Parathyroid adenoma (tissue), 2 donors: ENCODE results near the gene PAMR1.

Source experiments
- H2AFZ ChIP-seq: fragments of 300-600 bp; sonication (generic); one replicate; pipeline ENCODE4 v1.7.0; 2017; ENCODE audit warnings: antibody characterized with exemption, mild to moderate bottlenecking
- H3K27ac ChIP-seq: fragments of 300-600 bp; sonication (generic); one replicate; pipeline ENCODE4 v1.7.0; 2017
- H3K27me3 ChIP-seq: fragments of 300-600 bp; sonication (generic); one replicate; pipeline ENCODE4 v1.7.0; 2017; ENCODE audit warnings: low read length; ENCODE audit not compliant: control insufficient read depth, insufficient read depth
- H3K36me3 ChIP-seq: fragments of 300-600 bp; sonication (generic); one replicate; pipeline ENCODE4 v1.7.0; 2017; ENCODE audit warnings: low read length; ENCODE audit not compliant: control insufficient read depth, insufficient read depth
- H3K4me1 ChIP-seq: fragments of 300-600 bp; sonication (generic); one replicate; pipeline ENCODE4 v1.7.0; 2017; ENCODE audit warnings: control low read depth
- H3K4me2 ChIP-seq: fragments of 300-600 bp; sonication (generic); one replicate; pipeline ENCODE4 v1.7.0; 2017; ENCODE audit warnings: low read length
- H3K4me3 ChIP-seq: fragments of 300-600 bp; sonication (generic); one replicate; pipeline ENCODE4 v1.7.0; 2017; ENCODE audit warnings: low read depth, low read length
- H3K79me2 ChIP-seq: fragments of 300-600 bp; sonication (generic); one replicate; pipeline ENCODE4 v1.7.0; 2017; ENCODE audit warnings: control low read depth
- H3K9ac ChIP-seq: fragments of 300-600 bp; sonication (generic); one replicate; pipeline ENCODE4 v1.7.0; 2017; ENCODE audit warnings: mild to moderate bottlenecking
- H3K9me3 ChIP-seq: fragments of 300-600 bp; sonication (generic); one replicate; pipeline ENCODE4 v1.7.0; 2017; ENCODE audit warnings: low read length; ENCODE audit not compliant: control insufficient read depth
- TF ChIP-seq, protein P1 (sequence below): fragments of 300-600 bp; sonication (generic); IDR thresholded peaks from one replicate; pipeline ENCODE4 v1.7.0; 2017; ENCODE audit warnings: antibody characterized with exemption, mild to moderate bottlenecking
- donor health status: primary hyperparathyroidism.

Gene PAMR1

DNA sequence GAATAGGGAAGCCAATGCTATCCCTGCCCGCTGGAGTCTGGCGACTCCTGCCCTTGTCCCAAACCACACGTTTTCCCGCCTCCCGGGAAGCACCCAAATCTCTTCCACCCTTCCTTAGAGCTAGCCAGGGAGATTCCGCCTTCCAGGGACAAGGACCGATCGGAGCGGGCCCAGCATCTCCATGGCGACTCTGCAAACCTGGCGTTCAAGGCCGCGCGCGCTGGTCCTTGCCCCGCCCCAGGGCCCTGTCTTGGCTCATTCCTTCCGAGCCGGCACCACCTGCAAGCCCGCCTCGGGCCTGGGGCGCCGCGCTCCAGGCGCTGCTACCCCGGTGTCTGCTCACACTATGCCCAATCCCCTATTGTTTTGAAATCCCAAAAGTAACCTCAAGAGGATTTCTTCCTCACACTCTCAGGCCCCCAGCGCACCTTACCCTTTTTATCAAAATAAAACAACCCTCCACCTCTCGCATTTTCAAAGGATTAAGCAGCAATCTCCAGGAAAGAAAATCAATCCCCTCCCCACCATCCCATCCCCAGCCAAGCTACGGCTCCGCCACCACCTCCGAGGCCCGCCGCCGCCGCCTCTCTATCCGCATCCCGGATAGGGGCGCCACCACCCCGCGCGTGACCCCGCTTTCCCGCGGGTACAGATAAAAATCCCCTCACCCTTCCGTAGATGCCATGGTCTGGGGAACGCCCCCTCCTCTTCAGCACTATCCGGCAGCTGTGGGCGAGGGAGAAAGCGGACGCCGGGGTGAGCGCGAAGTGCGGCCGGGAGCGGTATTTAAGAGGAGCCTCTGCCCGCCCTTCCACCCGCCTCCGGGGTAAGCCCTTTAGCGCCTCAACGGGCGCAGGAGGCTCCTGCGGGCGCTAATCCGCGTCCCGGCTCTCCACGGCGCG lies 106.9 kb downstream of the PAMR1 start:
- Histone ChIP-seq H3K27ac (no peak overlapping the region), H3K4me1 (no peaks in the 10 kb centered on the region), H3K9me3 (no peaks in the 10 kb centered on the region), H3K36me3 (no peaks in the 10 kb centered on the region), H3K9ac (no peak overlapping the region), H3K79me2 (no peaks in the 10 kb centered on the region), H3K27me3 (no peaks in the 10 kb centered on the region), H3K4me2 (peak overlapping the region; percentile 31), H2AFZ (peak overlapping the region; percentile 11), H3K4me3 (no peak overlapping the region)
- TF ChIP-seq, protein P1, sequence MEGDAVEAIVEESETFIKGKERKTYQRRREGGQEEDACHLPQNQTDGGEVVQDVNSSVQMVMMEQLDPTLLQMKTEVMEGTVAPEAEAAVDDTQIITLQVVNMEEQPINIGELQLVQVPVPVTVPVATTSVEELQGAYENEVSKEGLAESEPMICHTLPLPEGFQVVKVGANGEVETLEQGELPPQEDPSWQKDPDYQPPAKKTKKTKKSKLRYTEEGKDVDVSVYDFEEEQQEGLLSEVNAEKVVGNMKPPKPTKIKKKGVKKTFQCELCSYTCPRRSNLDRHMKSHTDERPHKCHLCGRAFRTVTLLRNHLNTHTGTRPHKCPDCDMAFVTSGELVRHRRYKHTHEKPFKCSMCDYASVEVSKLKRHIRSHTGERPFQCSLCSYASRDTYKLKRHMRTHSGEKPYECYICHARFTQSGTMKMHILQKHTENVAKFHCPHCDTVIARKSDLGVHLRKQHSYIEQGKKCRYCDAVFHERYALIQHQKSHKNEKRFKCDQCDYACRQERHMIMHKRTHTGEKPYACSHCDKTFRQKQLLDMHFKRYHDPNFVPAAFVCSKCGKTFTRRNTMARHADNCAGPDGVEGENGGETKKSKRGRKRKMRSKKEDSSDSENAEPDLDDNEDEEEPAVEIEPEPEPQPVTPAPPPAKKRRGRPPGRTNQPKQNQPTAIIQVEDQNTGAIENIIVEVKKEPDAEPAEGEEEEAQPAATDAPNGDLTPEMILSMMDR = no peak

GRCh38 chr11:35415487-35415886 lies 109.9 kb downstream of the PAMR1 start:
- Histone ChIP-seq H3K27ac (no peak overlapping the region), H3K9me3 (no peaks in the 10 kb centered on the region), H3K4me3 (no peak overlapping the region), H2AFZ (no peak overlapping the region), H3K9ac (no peak overlapping the region), H3K79me2 (no peaks in the 10 kb centered on the region), H3K4me2 (no peak overlapping the region), H3K27me3 (no peaks in the 10 kb centered on the region), H3K36me3 (no peaks in the 10 kb centered on the region), H3K4me1 (no peaks in the 10 kb centered on the region)
- TF ChIP-seq, protein P1 = no peak

DNA sequence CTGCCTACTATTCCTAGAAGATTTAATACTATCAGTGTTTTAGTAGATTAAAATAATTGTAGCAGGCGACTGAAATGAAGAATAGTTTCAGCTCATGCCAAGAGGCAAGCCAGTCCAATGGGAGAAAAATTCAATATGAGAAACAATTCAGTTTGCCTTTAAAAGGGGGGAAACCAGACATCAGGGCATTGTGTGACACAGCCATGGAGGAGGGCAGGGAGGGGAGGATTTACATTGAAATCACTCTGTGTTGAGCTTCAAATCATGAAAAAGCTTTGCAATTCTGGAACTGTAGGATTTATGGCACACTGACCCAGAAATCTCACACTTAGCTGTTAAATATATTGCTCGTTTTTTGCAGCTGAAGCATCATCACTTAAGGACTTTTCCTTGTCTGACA lies 110.6 kb downstream of the PAMR1 start:
- H3K4me2 ChIP-seq = no peak overlapping the region
- H3K27ac ChIP-seq = no peak overlapping the region
- no peaks in the 10 kb centered on the region for H3K27me3 ChIP-seq
- TF ChIP-seq, protein P1 = no peak
- H3K9ac ChIP-seq = no peak overlapping the region
- no peaks in the 10 kb centered on the region for H3K36me3 ChIP-seq
- H3K4me3 ChIP-seq = no peak overlapping the region
- no peaks in the 10 kb centered on the region for H3K4me1 ChIP-seq
- H3K9me3 ChIP-seq = no peaks in the 10 kb centered on the region
- H2AFZ ChIP-seq = no peak overlapping the region
- H3K79me2 ChIP-seq = no peaks in the 10 kb centered on the region

DNA sequence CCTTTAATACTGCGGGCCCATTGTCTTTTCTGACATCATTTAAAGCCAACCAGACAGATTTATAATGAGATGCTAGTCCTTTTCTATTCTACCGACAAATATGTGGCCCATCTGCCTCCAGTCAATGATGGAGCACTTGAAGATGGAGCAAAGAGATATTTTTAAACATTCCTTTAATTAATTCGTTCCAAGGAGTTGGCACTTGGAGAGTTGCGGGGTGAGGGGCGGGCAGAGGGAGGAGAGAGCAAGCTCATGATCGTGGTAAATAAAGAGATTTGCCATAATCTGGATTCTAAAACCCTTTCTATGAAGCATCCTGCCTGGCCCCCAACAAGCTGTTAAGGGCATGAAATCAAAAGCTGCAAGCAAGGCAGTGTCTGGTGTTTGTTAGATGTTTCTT lies 111.1 kb downstream of the PAMR1 start:
- H3K27me3 ChIP-seq = no peaks in the 10 kb centered on the region
- TF ChIP-seq, protein P1 = no peak

GRCh38 chr11:35413598-35413997 lies 111.8 kb downstream of the PAMR1 start:
- H3K79me2 ChIP-seq = no peaks in the 10 kb centered on the region
- no peak overlapping the region for H3K27ac ChIP-seq
- H3K4me2 ChIP-seq = no peak overlapping the region
- H3K9me3 ChIP-seq = no peaks in the 10 kb centered on the region
- no peak overlapping the region for H3K9ac ChIP-seq
- no peaks in the 10 kb centered on the region for H3K27me3 ChIP-seq
- no peak overlapping the region for H2AFZ ChIP-seq
- TF ChIP-seq, protein P1 = no peak
- H3K4me1 ChIP-seq = no peaks in the 10 kb centered on the region
- H3K36me3 ChIP-seq = no peaks in the 10 kb centered on the region
- no peak overlapping the region for H3K4me3 ChIP-seq

More for the DNA sequence above, 111.1 kb downstream of the PAMR1 start:
- no peaks in the 10 kb centered on the region for H3K36me3 ChIP-seq
- no peak overlapping the region for H3K4me2 ChIP-seq
- no peaks in the 10 kb centered on the region for H3K79me2 ChIP-seq
- H3K4me3 ChIP-seq = no peak overlapping the region
- H2AFZ ChIP-seq = no peak overlapping the region
- H3K4me1 ChIP-seq = no peaks in the 10 kb centered on the region
- no peak overlapping the region for H3K9ac ChIP-seq
- no peaks in the 10 kb centered on the region for H3K9me3 ChIP-seq
- no peak overlapping the region for H3K27ac ChIP-seq
